HG02870 (cell line): ENCODE data around the gene TCEAL6.
A peak's percentile ranks its signal among the peaks of the same experiment; 100 is the strongest.
"Not testable (repeated sequence)": the region's sequence is repeated elsewhere in the genome, so short reads cannot be mapped to it uniquely, and the experiment has no call there.

Experiments used
- ATAC-seq: cut with Tn5 transposase; IDR thresholded peaks from one replicate; pipeline ENCODE4 v1.9.1; 2021; ENCODE audit warnings: mild to moderate bottlenecking, moderate library complexity; ENCODE audit not compliant: unreplicated experiment

The TCEAL6 gene

GRCh38 chrX:102142274-102142673 is at the start of gene TCEAL6:
Gene TCEAL6, minus strand, starts transcription at chrX:102142481.
- not testable (repeated sequence) for ATAC-seq

- ATAC-seq: no peak
Observed at GRCh38 chrX:102185967-102186720, 43.9 kb upstream of the TCEAL6 start.

GRCh38 chrX:102155806-102156179 is 13.5 kb upstream of the TCEAL6 start, which contains the start of gene BEX5:
Gene BEX5, minus strand, starts transcription at chrX:102155977. Its CDS starts 1,712 bp downstream, at chrX:102154265.
- ATAC-seq: peak; percentile 98

GRCh38 chrX:102154900-102155805 is 12.9 kb upstream of the TCEAL6 start:
- peak; percentile 36 for ATAC-seq

GRCh38 chrX:102154218-102154860 is 12.1 kb upstream of the TCEAL6 start:
- ATAC-seq: no peak

- ATAC-seq: not testable (repeated sequence)
Observed at GRCh38 chrX:102141631-102142030, 650 bp downstream of the TCEAL6 start.

- ATAC-seq: not testable (repeated sequence)
Observed at GRCh38 chrX:102140876-102141275, 1.4 kb downstream of the TCEAL6 start.

GRCh38 chrX:102138064-102138463 is 4.2 kb downstream of the TCEAL6 start:
- ATAC-seq: no peak

- ATAC-seq: no peak
Observed at GRCh38 chrX:102129473-102129872, 12.8 kb downstream of the TCEAL6 start.

GRCh38 chrX:102126863-102127262 is 15.4 kb downstream of the TCEAL6 start:
- ATAC-seq: no peak

- not testable (repeated sequence) for ATAC-seq
Observed at GRCh38 chrX:102126080-102126818, 16.0 kb downstream of the TCEAL6 start.

- not testable (repeated sequence) for ATAC-seq
Observed at GRCh38 chrX:102125436-102125835, 16.8 kb downstream of the TCEAL6 start, which contains the start of gene TCEAL2. Gene TCEAL2, plus strand, starts transcription at chrX:102125679. Its CDS starts 1,152 bp downstream, at chrX:102126831.

- not testable (repeated sequence) for ATAC-seq
Observed at GRCh38 chrX:102125014-102125413, 17.3 kb downstream of the TCEAL6 start.

- ATAC-seq: no peak
Observed at GRCh38 chrX:102115748-102116147, 26.5 kb downstream of the TCEAL6 start.

GRCh38 chrX:102113367-102113766 is 28.9 kb downstream of the TCEAL6 start:
- ATAC-seq: no peak
